ENCODE results near the gene ITGA3. TPM values are rescaled to one million over a fixed set of nuclear protein-coding genes. Genes with fewer than 3 reads are reported as not detected.

ITGA3 gene
- 36.8 TPM for total RNA-seq (ENCODE audit: insufficient read depth, low replicate concordance)

DNA sequence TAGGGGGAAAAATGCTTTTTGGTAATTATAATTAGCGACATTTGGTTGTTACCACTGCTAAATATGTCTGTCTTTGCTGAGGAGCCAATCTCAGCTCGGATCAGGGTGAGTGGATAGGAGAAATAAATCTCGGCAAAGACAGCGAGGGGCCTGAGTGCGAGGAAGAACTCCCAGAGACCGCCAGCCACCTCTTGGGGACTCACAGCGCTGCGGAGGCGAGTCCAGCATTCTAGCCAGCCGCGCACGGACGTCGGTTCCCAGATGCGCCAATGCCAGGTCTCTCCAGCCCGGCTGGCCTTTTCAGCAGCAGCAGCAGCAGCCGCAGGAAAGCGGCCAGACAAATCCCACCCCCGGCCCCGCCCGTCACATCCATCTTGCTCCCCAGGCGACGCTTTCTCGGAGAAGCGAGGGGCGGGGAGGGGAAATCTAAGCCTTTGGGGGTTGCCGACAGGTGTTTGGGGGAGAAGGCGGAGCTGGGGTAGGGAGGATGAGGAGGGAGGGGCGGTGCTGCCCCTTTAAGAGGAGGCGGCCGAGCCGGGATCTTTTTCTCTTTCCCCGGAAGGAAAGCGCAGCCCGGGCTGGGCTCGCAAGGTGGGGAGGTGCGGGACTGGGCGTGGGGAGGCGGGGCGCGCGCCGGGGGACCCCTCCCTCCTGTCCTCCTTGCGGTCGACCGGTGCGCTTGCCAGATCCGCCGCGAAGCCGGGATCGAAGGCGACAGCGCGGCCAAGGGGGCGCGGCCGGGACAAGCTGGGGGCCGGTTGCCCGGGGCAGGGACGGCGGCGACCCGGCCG lies at the start of gene ITGA3:
Gene ITGA3, plus strand, starts transcription at position 685 of the 791 bp plus-strand sequence. CDS start 330 bp downstream, outside the sequence.
- peak; percentile 74 for DNase-seq (ENCODE audit: low spot score)

DNA sequence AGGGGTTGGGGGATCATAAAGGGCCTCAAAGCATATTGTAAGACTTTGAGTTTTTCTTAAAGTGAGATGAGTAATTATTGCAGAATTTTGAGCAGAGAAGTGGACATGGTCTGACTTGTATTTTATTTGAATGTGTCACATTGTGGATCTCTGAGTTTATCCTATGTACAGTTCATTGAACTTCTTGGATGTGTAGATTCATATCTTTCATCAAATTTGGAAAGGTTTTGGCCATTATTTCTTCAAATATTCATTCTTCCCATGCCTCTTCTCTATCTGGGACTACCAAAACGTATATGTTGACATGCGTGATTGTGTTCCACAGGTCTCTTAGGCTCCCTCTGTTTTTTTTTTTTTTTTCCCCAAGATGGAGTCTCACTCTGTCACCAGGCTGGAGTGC lies 46.6 kb upstream of the ITGA3 start:
- no peak for DNase-seq (ENCODE audit: low spot score)

- DNase-seq (ENCODE audit: low spot score), result no peak
These were observed 42.8 kb upstream of the ITGA3 start for GRCh38 chr17:50013079-50013478.

DNA sequence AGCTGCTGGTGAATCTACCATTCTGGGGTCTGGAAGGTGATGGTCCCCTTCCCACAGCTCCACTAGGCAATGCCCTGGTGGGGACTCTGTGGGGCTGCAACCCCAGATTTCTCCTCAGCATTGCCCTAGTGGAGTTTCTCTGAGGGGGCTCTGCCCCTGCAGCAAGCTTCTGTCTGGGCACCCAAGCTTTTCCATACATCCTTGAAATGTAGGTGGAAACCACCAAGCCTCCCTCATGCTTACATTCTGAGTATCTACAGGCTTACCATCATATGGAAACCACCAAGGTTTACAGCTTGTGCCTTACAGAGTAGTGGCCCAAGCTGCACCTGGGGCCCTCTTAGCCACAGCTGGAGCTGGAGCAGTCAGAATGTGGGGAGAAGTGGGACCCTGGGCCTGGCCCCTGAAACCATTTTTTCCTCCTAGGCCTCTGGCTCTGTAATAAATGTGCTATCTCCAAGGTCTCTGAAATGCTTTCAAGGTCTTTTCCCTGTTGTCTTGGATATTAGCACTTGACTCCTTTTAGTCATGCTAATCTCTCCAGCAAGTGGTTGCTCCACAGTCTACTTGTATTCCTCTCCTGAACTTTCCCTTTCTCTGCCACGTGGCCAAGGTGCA lies 41.3 kb upstream of the ITGA3 start:
- no peak for DNase-seq (ENCODE audit: low spot score)

DNA sequence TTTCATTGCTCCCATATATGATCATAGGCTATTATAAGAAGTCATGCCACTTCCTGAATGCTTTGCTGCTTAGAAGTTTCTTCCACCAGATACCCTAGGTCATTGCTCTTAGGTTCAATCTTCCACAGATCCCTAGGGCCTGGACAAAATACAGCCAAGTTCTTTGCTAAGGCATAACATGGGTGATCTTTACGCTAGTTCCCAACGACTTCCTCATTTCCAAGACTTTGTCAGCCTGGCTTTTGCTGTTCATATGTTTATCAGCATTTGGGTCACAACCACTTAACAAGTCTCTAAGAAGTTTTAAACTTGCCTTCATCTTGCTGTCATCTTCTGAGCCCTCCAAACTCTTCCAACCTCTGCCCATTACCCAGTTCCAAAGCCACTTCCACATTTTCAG lies 40.8 kb upstream of the ITGA3 start:
- no peak for DNase-seq (ENCODE audit: low spot score)

GRCh38 chr17:50018909-50019308 lies 37.0 kb upstream of the ITGA3 start:
- no peak for DNase-seq (ENCODE audit: low spot score)

- DNase-seq (ENCODE audit: low spot score), result no peak
These were observed 34.9 kb upstream of the ITGA3 start for GRCh38 chr17:50020841-50021599.

- DNase-seq (ENCODE audit: low spot score), result no peak
These were observed 34.1 kb upstream of the ITGA3 start for GRCh38 chr17:50021681-50022370.

DNA sequence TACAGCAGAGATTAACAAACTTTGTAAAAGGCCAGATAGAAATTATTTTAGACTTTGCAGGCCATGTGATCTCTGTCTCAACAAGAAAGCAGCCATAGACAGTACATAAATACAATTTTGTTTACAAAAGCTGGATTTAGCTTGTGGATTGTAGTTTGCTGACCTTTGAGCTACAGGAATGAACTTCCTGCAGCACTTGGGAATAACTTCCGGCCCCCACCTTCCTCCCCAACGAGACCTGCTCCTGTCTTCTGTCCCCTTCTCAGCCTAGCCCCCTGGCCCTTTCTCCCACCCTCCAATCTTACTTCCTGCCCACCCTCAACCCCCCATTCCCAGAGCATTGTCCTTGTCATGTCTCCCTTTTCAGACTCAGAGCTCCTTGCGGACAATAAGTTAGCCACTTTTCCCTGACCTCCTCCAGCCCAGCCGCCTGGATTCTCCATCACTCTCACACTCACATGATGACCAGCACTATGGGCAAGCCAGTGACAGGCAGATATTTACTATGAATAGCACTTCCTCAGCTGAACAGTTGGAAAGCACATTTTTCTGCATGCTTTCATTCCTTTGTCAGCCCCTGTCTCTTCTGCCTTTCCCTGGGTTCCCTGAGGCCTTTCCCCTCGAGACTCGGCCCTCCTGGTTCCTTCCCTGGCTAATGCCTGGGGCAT lies 33.3 kb upstream of the ITGA3 start:
- DNase-seq (ENCODE audit: low spot score), result no peak

DNA sequence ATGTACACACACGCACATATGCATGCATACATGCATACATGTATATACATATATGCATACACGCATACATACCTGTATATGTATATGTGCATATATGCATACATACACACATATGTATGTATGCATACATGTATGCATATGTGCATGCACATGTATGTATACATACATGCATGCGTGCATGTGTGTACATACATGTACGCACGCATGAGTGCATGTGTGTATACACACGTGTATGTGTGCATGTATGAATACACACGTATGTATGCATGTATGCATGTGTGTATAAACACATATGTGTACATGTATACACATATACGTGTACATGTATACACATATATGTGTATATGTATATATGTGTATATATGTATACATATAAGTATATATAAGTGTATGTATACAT lies 32.4 kb upstream of the ITGA3 start:
- DNase-seq (ENCODE audit: low spot score), result no peak

GRCh38 chr17:50024808-50025207 lies 31.1 kb upstream of the ITGA3 start:
- no peak for DNase-seq (ENCODE audit: low spot score)

GRCh38 chr17:50026046-50026675 lies 29.7 kb upstream of the ITGA3 start:
- no peak for DNase-seq (ENCODE audit: low spot score)

GRCh38 chr17:50026837-50027171 lies 29.1 kb upstream of the ITGA3 start:
- peak; percentile 82 for DNase-seq (ENCODE audit: low spot score)

DNA sequence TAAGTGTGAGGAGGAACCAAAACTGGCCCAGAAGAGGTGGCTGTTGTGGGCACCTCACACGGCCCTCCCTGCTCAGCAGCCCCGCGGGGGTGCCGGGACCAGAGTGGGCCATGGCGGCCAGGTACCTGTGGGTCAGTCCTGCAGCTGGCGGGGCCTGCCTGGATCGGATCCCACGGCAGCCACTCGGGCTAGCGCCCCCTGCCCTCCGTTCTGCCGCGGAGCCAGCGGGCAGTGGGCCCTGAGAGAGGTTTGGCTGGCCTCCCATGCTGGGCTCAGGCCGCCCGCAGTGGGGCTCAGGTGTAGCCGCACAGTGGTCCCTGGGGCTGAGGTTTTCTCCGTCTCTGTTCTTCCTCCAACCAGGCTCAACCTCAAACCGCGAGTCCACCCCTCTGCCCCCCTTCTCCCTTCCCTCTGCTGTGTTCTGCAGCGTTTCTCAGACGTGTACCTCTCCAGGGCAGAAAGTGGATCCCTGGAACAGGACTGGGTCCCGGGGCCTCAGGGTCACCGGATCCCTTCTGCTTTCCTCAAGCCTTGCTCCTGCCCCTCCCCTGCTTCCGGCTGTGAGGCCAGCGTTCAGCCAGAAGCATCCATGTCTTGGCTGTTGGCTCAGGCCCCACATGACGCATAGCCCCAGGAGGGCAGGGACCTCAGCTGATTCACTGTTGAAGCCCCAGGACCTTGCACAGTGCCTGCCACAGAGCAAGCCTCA lies 28.6 kb upstream of the ITGA3 start:
- DNase-seq (ENCODE audit: low spot score), result peak; percentile 91

GRCh38 chr17:50027881-50028735 lies 27.8 kb upstream of the ITGA3 start:
- DNase-seq (ENCODE audit: low spot score), result peak; percentile 60

DNA sequence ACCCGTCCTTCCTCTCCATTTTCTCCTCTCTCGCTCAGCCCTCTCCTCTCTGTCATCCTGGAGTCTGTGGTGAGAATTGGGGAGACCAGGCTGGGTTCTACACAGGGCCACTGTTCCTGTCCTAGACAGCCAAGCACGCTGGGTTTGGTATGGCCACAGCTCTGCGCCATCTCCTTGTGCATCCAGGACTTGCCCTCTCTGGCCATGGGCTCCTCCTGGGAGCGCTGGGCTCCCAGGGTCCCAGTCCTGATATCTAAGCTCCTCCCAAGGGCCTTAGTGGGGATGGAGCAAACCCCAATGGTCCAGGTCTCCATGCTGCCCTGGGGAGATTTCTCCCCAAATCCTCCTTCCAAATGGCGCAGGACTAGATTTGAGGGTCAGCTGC lies 27.2 kb upstream of the ITGA3 start:
- no peak for DNase-seq (ENCODE audit: low spot score)

DNA sequence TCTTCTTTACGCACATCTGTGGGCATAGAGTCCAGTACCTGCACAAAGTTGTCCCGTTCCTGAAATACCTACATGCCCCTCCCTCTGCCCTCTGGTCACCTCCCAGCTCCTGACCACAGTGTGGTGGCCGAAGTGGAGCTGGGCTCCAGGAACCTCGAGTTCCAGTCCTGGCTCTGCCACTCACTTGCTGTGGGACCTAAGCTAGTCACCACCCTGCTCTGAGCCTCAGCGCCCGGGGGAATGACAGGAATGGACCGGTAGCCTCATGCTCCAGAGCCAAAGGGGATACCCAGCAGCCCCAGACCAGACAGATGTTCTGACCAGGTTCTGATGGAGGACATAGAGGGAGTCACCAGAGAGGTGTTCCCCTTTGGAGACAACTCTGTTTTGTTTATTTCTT lies 26.7 kb upstream of the ITGA3 start:
- no peak for DNase-seq (ENCODE audit: low spot score)

- DNase-seq (ENCODE audit: low spot score), result peak; percentile 67
These were observed 22.6 kb upstream of the ITGA3 start for GRCh38 chr17:50033316-50033715.
